ENCODE measurements around the gene FEZF2.

DNA sequence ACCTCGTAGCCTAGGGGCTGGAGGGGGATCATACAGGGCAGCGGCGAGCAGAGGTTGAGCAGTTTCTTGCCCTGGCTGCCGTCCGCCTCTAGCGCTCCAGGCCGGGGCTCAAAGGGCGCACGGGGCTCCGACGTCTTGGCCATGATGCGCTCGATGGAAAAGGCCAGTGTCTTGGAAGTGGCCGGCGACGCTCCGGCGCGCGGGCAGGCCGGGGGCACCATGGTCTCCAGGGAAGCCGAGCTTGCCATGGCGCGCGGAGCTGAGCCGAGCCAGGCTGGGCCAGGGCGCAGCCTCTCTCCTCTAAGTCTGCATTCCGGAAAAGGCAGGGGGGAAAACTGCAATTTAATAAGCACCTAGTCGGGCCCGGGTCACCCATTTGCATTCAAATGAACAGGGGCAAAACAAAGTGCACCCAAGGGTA, 719 bp downstream of the FEZF2 start:
- TF ChIP-seq EZH2 (IDR thresholded peaks at IDR 0.05) (no peak), POLR2AphosphoS5 (IDR thresholded peaks at IDR 0.05; ENCODE audit: borderline replicate concordance, low read depth, low read length) (no peak), FOXP2 (optimal IDR thresholded peaks at IDR 0.05; ENCODE audit: control extremely low read depth, extremely low read length, insufficient read depth) (no peak)

All from SK-N-MC (cell line).